Measurements from ENCODE around the gene CENPX. TPM values are rescaled to one million over a fixed set of nuclear protein-coding genes. Genes with fewer than 3 reads are reported as not detected.

Gene CENPX
- total RNA-seq, 8 experiments from 2014 or later = 40.6 to 116 (median 53.3) TPM

- Histone ChIP-seq H3K4me3 (no peak overlapping the region), H3K27ac (no peak overlapping the region), H3K4me1 (replicated peaks in 1 of 2) (peaks cover under 1 to 12% of the 10 kb centered on the region in 2 donors)
- 40 to 80% (median 70%) methylated on average over 1 to 6 of the region's 36 CpGs; no CpG with 5 or more reads in 5 of the 10 experiments for WGBS, 10 experiments
- in situ Hi-C loops (cut with MboI; ENCODE audit: low pct_unique_long_range_greater_than_20kb in 2 of 9, low sequenced_read_pairs in 9 of 9, unreplicated experiment in 9 of 9) = no loop called here
- no peak for ATAC-seq (replicated peaks in 6 of 8)
These were observed 22.5 kb downstream of the CENPX start for GRCh38 chr17:81999976-82000802.

- no peak overlapping the region for H3K27ac ChIP-seq
- ATAC-seq (replicated peaks in 6 of 8) = no peak
- 80 to 100% (median 80%) methylated on average over 1 to 6 of the region's 12 CpGs; no CpG with 5 or more reads in 5 of the 10 experiments for WGBS, 10 experiments
- no peak overlapping the region for H3K4me3 ChIP-seq
- in situ Hi-C loops (cut with MboI; ENCODE audit: low pct_unique_long_range_greater_than_20kb in 2 of 9, low sequenced_read_pairs in 9 of 9, unreplicated experiment in 9 of 9) = no loop called here
- H3K4me1 ChIP-seq (replicated peaks in 1 of 2) = peaks cover 7 to 12% of the 10 kb centered on the region in 2 donors
These were observed 23.1 kb downstream of the CENPX start for GRCh38 chr17:81999587-81999975.

- WGBS, 10 experiments = 73 to 100% (median 88%) methylated on average over 1 to 9 of the region's 14 CpGs; no CpG with 5 or more reads in 2 of the 10 experiments
- H3K4me3 ChIP-seq = no peak overlapping the region
- in situ Hi-C loops (cut with MboI; ENCODE audit: low pct_unique_long_range_greater_than_20kb in 2 of 9, low sequenced_read_pairs in 9 of 9, unreplicated experiment in 9 of 9) = no loop called here
- no peak overlapping the region for H3K27ac ChIP-seq
- no peak for ATAC-seq (replicated peaks in 6 of 8)
- H3K4me1 ChIP-seq (replicated peaks in 1 of 2) = peaks cover 7 to 8% of the 10 kb centered on the region in 2 donors
These were observed 23.8 kb downstream of the CENPX start for GRCh38 chr17:81998691-81999438.

GRCh38 chr17:81998212-81998611 is 24.5 kb downstream of the CENPX start:
- Histone ChIP-seq H3K4me3 (no peak overlapping the region), H3K4me1 (replicated peaks in 1 of 2) (peaks cover under 1 to 8% of the 10 kb centered on the region in 2 donors), H3K27ac (no peak overlapping the region)
- 33 to 98% (median 80%) methylated on average over 1 to 7 of the region's 7 CpGs; no CpG with 5 or more reads in 2 of the 10 experiments for WGBS, 10 experiments
- no peak for ATAC-seq (replicated peaks in 6 of 8)
- in situ Hi-C loops (cut with MboI; ENCODE audit: low pct_unique_long_range_greater_than_20kb in 2 of 9, low sequenced_read_pairs in 9 of 9, unreplicated experiment in 9 of 9) = no loop called here

GRCh38 chr17:81996757-81997441 is 25.8 kb downstream of the CENPX start:
- peak in 1 of 8 experiments; percentile 20 for ATAC-seq (replicated peaks in 6 of 8)

GRCh38 chr17:81996232-81996756 is 26.4 kb downstream of the CENPX start:
- in situ Hi-C loops (cut with MboI; ENCODE audit: low pct_unique_long_range_greater_than_20kb in 2 of 9, low sequenced_read_pairs in 9 of 9, unreplicated experiment in 9 of 9) = no loop called here
- Histone ChIP-seq H3K4me3 (no peak overlapping the region), H3K4me1 (replicated peaks in 1 of 2) (peaks cover 17 to 25% of the 10 kb centered on the region in 2 donors), H3K27ac (no peak overlapping the region)
- WGBS, 10 experiments = 93 to 100% methylated on average over 1 to 3 of the region's 28 CpGs; no CpG with 5 or more reads in 8 of the 10 experiments
- ATAC-seq (replicated peaks in 6 of 8) = no peak

More at GRCh38 chr17:81996757-81997441, 25.8 kb downstream of the CENPX start:
- no peak overlapping the region for H3K4me3 ChIP-seq
- 61 to 100% (median 92%) methylated on average over 1 to 16 of the region's 30 CpGs; no CpG with 5 or more reads in 3 of the 10 experiments for WGBS, 10 experiments
- in situ Hi-C loops (cut with MboI; ENCODE audit: low pct_unique_long_range_greater_than_20kb in 2 of 9, low sequenced_read_pairs in 9 of 9, unreplicated experiment in 9 of 9) = no loop called here
- peaks cover 11 to 19% of the 10 kb centered on the region in 2 donors for H3K4me1 ChIP-seq (replicated peaks in 1 of 2)
- no peak overlapping the region for H3K27ac ChIP-seq

- Histone ChIP-seq H3K4me3 (no peak overlapping the region), H3K27ac (no peak overlapping the region), H3K4me1 (replicated peaks in 1 of 2) (peaks cover 20 to 26% of the 10 kb centered on the region in 2 donors)
- in situ Hi-C loops (cut with MboI; ENCODE audit: low pct_unique_long_range_greater_than_20kb in 2 of 9, low sequenced_read_pairs in 9 of 9, unreplicated experiment in 9 of 9) = no loop called here
- ATAC-seq (replicated peaks in 6 of 8) = no peak
- WGBS, 10 experiments = 93 to 100% (median 100%) methylated on average over 1 to 4 of the region's 29 CpGs; no CpG with 5 or more reads in 6 of the 10 experiments
These were observed 27.0 kb downstream of the CENPX start for GRCh38 chr17:81995463-81996231.

GRCh38 chr17:81994593-81995462 is 27.9 kb downstream of the CENPX start:
- H3K4me3 ChIP-seq = no peak overlapping the region
- no peak overlapping the region for H3K27ac ChIP-seq
- H3K4me1 ChIP-seq (replicated peaks in 1 of 2) = peaks cover 20 to 26% of the 10 kb centered on the region in 2 donors
- 60 to 98% (median 75%) methylated on average over 1 to 17 of the region's 39 CpGs; no CpG with 5 or more reads in 7 of the 10 experiments for WGBS, 10 experiments
- ATAC-seq (replicated peaks in 6 of 8) = peak in 1 of 8 experiments; percentile 1
- in situ Hi-C loops (cut with MboI; ENCODE audit: low pct_unique_long_range_greater_than_20kb in 2 of 9, low sequenced_read_pairs in 9 of 9, unreplicated experiment in 9 of 9) = no loop called here

- Histone ChIP-seq H3K4me1 (replicated peaks in 1 of 2) (peaks cover 20 to 26% of the 10 kb centered on the region in 2 donors), H3K4me3 (no peak overlapping the region), H3K27ac (no peak overlapping the region)
- in situ Hi-C loops (cut with MboI; ENCODE audit: low pct_unique_long_range_greater_than_20kb in 2 of 9, low sequenced_read_pairs in 9 of 9, unreplicated experiment in 9 of 9) = no loop called here
- WGBS, 10 experiments = 79 to 100% (median 90%) methylated on average over 2 to 16 of the region's 37 CpGs; no CpG with 5 or more reads in 5 of the 10 experiments
- ATAC-seq (replicated peaks in 6 of 8) = no peak
These were observed 28.7 kb downstream of the CENPX start for GRCh38 chr17:81993729-81994592.

GRCh38 chr17:81992306-81993102 is 30.2 kb downstream of the CENPX start:
- 57 to 83% (median 70%) methylated on average over 2 to 15 of the region's 31 CpGs; no CpG with 5 or more reads in 5 of the 10 experiments for WGBS, 10 experiments
- peak overlapping the region; percentile 5 to 52 for H3K27ac ChIP-seq
- in situ Hi-C loops (cut with MboI; ENCODE audit: low pct_unique_long_range_greater_than_20kb in 2 of 9, low sequenced_read_pairs in 9 of 9, unreplicated experiment in 9 of 9) = no loop called here
- H3K4me1 ChIP-seq (replicated peaks in 1 of 2) = peaks cover 20 to 26% of the 10 kb centered on the region in 2 donors
- peak in 5 of 8 experiments; percentile 5 to 23 (median 11) for ATAC-seq (replicated peaks in 6 of 8)
- H3K4me3 ChIP-seq = no peak overlapping the region
